Spinal cord (tissue), 10 donors: ENCODE measurements around the gene RASA3. TPM values are rescaled to one million over a fixed set of nuclear protein-coding genes. Genes with fewer than 3 reads are reported as not detected.
A peak's percentile ranks its signal among the peaks of the same experiment; 100 is the strongest.
"Not testable (repeated sequence)": the region's sequence is repeated elsewhere in the genome, so short reads cannot be mapped to it uniquely, and the experiment has no call there.

Experiments used
- DNase-seq, 6 donors: peaks; one replicate each; pipeline versions ENCODE4 v3.0.0 to v3.0.0-alpha.2; 2013 to 2015; ENCODE audit warnings: low spot score in 6 of 6, low read depth in 4 of 6
- H3K27ac ChIP-seq: one replicate; pipeline ENCODE4 v1.5.1; 2013; ENCODE audit warnings: low read depth, low read length, control low read depth
- H3K27me3 ChIP-seq: one replicate; pipeline ENCODE4 v1.6.1; 2013; ENCODE audit warnings: low read length; ENCODE audit not compliant: control insufficient read depth, insufficient read depth
- H3K36me3 ChIP-seq: one replicate; pipeline ENCODE4 v1.6.1; 2013; ENCODE audit warnings: low read length; ENCODE audit not compliant: control insufficient read depth, insufficient read depth
- H3K4me1 ChIP-seq: one replicate; pipeline ENCODE4 v1.6.1; 2013; ENCODE audit warnings: low read length; ENCODE audit not compliant: control insufficient read depth, insufficient read depth
- H3K4me3 ChIP-seq: one replicate; pipeline ENCODE4 v1.5.1; 2013; ENCODE audit warnings: low read depth, low read length, control low read depth
- H3K9me3 ChIP-seq: one replicate; pipeline ENCODE4 v1.6.1; 2013; ENCODE audit warnings: low read length; ENCODE audit not compliant: control insufficient read depth, insufficient read depth
- WGBS: methylation state at CpG from one replicate; pipeline ENCODE4 v1.1.5; 2013; ENCODE audit warnings: missing lambda C conversion rate; ENCODE audit not compliant: insufficient coverage; 5-methylcytosine and 5-hydroxymethylcytosine counted together
- long read RNA-seq, 4 donors: transcript quantifications; one replicate each; lab custom pipeline, GENCODE V29; 2026
- polyA plus RNA-seq, 2 donors: library from polyadenylated mRNA; unstranded; fragments of 120-200 nt; gene quantifications; one replicate each; pipeline ENCODE4 v1.2.1, GENCODE V29; 2013; ENCODE audit not compliant: insufficient read length in 2 of 2
- total RNA-seq, 2 donors: library from RNA; depleted of rRNA in 1 of 2; stranded (reverse); fragments of 120-200 nt in 1 of 2; fragments of >200 nt in 1 of 2; gene quantifications; one replicate each; pipeline versions ENCODE4 v1.2.3 to v1.2.4, GENCODE V29; 2013 to 2014
- donor health status: healthy.

RASA3 gene, protein sequence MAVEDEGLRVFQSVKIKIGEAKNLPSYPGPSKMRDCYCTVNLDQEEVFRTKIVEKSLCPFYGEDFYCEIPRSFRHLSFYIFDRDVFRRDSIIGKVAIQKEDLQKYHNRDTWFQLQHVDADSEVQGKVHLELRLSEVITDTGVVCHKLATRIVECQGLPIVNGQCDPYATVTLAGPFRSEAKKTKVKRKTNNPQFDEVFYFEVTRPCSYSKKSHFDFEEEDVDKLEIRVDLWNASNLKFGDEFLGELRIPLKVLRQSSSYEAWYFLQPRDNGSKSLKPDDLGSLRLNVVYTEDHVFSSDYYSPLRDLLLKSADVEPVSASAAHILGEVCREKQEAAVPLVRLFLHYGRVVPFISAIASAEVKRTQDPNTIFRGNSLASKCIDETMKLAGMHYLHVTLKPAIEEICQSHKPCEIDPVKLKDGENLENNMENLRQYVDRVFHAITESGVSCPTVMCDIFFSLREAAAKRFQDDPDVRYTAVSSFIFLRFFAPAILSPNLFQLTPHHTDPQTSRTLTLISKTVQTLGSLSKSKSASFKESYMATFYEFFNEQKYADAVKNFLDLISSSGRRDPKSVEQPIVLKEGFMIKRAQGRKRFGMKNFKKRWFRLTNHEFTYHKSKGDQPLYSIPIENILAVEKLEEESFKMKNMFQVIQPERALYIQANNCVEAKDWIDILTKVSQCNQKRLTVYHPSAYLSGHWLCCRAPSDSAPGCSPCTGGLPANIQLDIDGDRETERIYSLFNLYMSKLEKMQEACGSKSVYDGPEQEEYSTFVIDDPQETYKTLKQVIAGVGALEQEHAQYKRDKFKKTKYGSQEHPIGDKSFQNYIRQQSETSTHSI
- 10 to 100 TPM; 15.2 to 16.9 TPM for total RNA-seq
- polyA plus RNA-seq = 10 to 100 TPM; 29.5 to 31.6 TPM
- long read RNA-seq, donor 1, full-length matches to known transcripts = 3 of 8 reads
- long read RNA-seq, donor 1, partial matches to known transcripts = 5 of 8 reads
- long read RNA-seq, donor 1, other reads (novel, unspliced or antisense) = 0 of 8 reads
- long read RNA-seq, donor 2, full-length matches to known transcripts = 1 of 1 reads
- long read RNA-seq, donor 2, partial matches to known transcripts = 0 of 1 reads
- long read RNA-seq, donor 2, other reads (novel, unspliced or antisense) = 0 of 1 reads
- long read RNA-seq, donor 3, partial matches to known transcripts = 7 of 7 reads
- long read RNA-seq, donor 3, other reads (novel, unspliced or antisense) = 0 of 7 reads
- long read RNA-seq, donor 4 = 0 reads

DNA sequence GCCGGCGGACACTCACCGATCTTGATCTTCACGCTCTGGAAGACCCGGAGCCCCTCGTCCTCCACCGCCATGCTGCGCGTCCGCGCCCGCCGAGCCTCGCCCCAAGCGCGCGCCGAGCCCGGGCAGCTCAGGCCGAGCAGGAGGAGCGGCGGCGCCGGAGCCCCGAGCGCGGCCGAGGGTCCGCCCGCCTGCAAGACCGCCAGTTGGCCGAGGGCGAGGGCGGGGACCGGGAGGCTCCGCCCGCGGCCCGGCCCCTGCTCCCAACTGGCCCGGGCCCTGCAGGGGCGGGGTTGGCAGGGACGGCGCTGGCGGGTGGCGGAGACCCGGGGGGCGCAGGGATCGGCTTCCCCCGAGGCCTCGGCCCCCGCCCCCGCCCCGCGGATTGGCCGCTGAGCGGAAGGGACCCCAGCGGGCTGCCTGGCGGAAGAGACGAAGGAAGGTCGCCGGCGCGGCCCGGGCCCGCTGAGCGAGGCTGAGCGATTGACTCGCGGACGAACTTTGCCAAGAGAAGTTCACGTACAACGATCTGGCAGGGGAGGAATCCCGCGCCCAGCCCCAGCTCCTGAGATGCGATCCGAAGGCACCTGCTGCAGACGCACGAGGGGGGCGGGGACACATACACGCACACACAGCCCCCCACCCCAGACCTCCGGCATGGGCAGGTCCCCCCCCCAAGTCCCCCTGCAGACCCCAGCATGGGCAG, at the start of gene RASA3:
RASA3 (minus strand) TSS at position 205 of the 703 bp plus-strand sequence; CDS start at position 71, 134 bp downstream.
- Histone ChIP-seq H3K4me1 (peaks cover 54% of the 10 kb centered on the region), H3K9me3 (no peaks in the 10 kb centered on the region), H3K4me3 (peak within 1 kb of the TSS; percentile 78), H3K27ac (peak within 1 kb of the TSS; percentile 65), H3K27me3 (no peaks in the 10 kb centered on the region), H3K36me3 (peaks cover 12% of the 10 kb centered on the region)
- under 1% methylated on average over 75 of the region's 81 CpGs for WGBS
- DNase-seq = peak in 4 of 6 donors; percentile 68 to 93 (median 82)

DNA sequence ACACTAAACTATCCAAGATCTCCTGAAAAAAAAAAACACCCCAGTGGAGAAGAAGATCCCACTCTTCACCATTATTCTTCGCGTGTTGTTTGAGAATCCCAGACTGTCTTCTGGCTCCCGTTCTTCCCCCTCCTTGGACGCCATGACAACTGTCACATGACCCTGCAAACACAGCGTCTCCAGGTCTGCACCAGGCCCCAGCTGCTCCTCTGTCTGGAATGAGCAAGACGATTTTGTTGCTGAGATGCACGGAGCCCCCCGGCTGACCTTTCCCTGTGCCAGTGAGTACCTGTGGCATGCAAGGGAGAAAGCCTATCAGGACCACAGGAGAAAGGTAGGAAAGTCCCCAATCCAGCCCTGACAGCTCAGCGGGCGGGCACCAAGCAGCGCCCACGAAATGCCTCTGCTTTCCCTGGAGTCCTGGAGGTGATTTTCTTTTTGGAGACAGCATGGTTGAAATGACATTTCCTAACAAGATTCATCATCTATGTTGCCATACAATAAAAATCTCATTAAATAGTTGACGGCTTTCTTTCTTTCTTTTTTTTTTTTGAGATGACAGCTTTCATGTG, 46.8 kb upstream of the RASA3 start, which contains the start of gene CFAP97D2:
CFAP97D2 (plus strand) TSS at position 171 of the 572 bp plus-strand sequence; CDS start at position 245, 74 bp downstream.
- Histone ChIP-seq H3K4me3 (no peak within 1 kb of the TSS), H3K9me3 (no peaks in the 10 kb centered on the region), H3K27me3 (no peaks in the 10 kb centered on the region), H3K36me3 (no peaks in the 10 kb centered on the region), H3K4me1 (peaks cover 4% of the 10 kb centered on the region), H3K27ac (no peak within 1 kb of the TSS)
- WGBS = 31% methylated on average over 8 of the region's 13 CpGs
- DNase-seq = peak in 2 of 6 donors; percentile 32 to 49

DNA sequence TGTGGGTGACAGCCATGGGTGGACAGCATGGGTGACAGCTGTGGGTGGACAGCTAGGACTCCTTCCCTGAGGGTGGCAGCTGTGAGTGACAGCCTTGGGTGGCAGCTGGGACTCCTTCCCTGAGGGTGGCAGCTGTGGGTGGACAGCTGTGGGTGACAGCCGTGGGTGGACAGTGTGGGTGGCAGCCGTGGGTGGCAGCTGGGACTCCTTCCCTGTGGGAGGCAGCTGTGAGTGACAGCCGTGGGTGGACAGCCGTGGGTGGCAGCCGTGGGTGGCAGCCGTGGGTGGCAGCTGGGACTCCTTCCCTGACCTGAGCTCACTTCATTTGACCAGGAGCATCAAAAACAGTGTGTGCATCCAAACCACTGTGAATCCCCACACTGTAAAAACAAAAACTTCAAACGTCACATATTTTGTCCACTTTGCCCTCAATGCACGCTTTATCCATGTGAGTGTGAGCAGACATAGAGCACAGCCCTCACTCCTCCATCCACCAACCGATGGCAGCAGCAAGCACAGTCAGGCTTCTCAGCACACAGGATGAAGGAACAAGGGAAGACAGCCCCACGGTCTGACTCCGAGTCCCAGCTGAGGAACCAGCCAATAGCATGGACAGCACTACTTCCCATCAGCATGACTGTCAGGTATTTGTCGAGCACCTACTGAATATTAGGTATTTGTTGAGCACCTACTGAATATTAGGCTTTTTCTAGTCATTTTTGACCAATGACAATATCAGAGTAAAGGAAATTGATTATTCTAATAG, 45.0 kb upstream of the RASA3 start:
- H3K36me3 ChIP-seq = no peaks in the 10 kb centered on the region
- no peaks in the 10 kb centered on the region for H3K27me3 ChIP-seq
- H3K9me3 ChIP-seq = no peaks in the 10 kb centered on the region
- H3K4me1 ChIP-seq = peaks cover 4% of the 10 kb centered on the region
- 73% methylated on average over 8 of the region's 12 CpGs for WGBS
- no peak overlapping the region for H3K4me3 ChIP-seq
- no peak overlapping the region for H3K27ac ChIP-seq
- DNase-seq = no peak

DNA sequence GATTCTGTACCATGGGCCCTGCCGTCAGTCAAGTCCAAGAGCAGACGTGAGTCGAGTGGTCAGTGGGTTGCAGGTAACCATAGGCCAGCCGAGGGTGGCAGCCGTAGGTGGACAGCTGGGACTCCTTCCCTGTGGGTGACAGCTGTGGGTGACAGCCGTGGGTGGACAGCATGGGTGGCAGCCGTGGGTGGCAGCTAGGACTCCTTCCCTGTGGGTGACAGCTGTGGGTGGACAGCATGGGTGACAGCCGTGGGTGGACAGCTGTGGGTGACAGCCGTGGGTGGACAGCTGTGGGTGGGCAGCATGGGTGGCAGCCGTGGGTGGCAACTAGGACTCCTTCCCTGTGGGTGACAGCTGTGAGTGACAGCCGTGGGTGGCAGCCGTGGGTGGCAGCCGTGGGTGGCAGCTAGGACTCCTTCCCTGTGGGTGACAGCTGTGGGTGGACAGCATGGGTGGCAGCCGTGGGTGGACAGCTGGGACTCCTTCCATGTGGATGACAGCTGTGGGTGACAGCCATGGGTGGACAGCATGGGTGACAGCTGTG, 44.0 kb upstream of the RASA3 start:
- H3K4me3 ChIP-seq, DNase-seq, H3K27me3 ChIP-seq, H3K36me3 ChIP-seq, H3K9me3 ChIP-seq, H3K27ac ChIP-seq, H3K4me1 ChIP-seq: not testable (repeated sequence)
- 94% methylated on average over 13 of the region's 14 CpGs for WGBS

DNA sequence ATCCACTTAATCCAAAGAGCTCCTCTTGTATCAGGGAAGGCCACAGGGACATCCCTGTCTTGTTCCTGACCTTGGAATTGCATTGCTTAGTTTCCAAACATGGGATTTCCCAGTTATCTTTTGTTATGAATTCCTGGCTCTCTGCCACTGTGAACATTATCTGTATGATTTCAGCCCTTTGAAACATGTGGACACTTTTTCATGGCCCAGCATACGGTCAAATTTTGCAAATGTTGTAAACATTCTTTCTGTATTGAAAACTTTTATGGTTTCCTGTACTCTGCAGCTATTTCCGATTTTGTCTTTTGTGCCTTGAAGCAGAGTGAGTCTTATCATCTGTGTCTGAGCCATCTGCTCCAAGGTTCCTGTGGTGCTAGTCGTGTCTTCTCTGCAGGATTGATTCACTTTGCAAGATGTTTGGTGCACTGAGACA, 42.1 kb upstream of the RASA3 start:
- H3K4me1 ChIP-seq = peaks cover 4% of the 10 kb centered on the region
- WGBS = 56% methylated on average over 3 of the region's 3 CpGs
- H3K27ac ChIP-seq = no peak overlapping the region
- no peaks in the 10 kb centered on the region for H3K36me3 ChIP-seq
- no peak for DNase-seq
- H3K4me3 ChIP-seq = no peak overlapping the region
- no peaks in the 10 kb centered on the region for H3K9me3 ChIP-seq
- H3K27me3 ChIP-seq = no peaks in the 10 kb centered on the region

DNA sequence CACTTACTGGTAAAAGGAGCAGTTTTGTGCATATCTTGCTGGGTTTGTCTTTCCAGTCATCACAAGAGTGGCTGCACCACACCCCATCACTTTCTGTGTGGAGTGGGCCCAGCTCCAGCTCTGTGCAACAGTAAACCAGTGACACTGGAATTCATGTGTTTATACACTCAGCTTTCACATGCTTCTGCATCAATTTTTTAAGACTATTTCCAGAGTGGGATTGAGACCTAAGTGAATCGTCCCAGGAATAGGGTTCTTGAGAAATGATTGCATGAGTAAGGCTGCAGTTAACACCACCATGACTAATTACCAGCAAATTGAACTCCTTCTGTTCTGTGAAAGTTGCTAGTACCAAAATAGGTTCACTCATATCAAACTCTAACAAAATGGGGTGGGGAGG, 41.3 kb upstream of the RASA3 start:
- WGBS = no CpG with 5 or more reads among the region's 1 CpG

DNA sequence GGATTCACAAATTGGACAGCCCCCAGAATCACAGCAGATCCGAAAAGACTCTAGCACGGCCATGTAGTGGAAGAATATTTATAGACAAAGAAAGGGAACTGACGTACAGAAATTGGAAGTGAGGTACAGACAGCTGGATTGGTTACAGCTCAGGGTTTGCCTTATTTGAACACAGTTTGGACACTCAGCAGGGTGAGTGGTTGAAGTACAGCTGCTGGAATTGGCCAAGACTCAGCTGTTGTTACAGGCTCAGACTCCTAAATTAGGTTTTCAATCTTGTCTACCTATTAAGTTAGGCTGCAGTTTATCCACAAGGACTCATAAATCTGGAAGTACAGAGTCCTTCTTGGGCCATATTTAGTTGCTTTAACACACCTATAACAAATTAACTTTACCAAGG, 40.8 kb upstream of the RASA3 start:
- no peaks in the 10 kb centered on the region for H3K27me3 ChIP-seq
- H3K27ac ChIP-seq = no peak overlapping the region
- 78% methylated on average over 1 of the region's 3 CpGs for WGBS
- H3K9me3 ChIP-seq = no peaks in the 10 kb centered on the region
- no peak for DNase-seq
- no peak overlapping the region for H3K4me3 ChIP-seq
- no peaks in the 10 kb centered on the region for H3K4me1 ChIP-seq
- no peaks in the 10 kb centered on the region for H3K36me3 ChIP-seq

More for the DNA sequence above, 41.3 kb upstream of the RASA3 start:
- H3K36me3 ChIP-seq = no peaks in the 10 kb centered on the region
- no peaks in the 10 kb centered on the region for H3K9me3 ChIP-seq
- no peaks in the 10 kb centered on the region for H3K4me1 ChIP-seq
- no peak for DNase-seq
- no peak overlapping the region for H3K4me3 ChIP-seq
- H3K27ac ChIP-seq = no peak overlapping the region
- H3K27me3 ChIP-seq = no peaks in the 10 kb centered on the region

DNA sequence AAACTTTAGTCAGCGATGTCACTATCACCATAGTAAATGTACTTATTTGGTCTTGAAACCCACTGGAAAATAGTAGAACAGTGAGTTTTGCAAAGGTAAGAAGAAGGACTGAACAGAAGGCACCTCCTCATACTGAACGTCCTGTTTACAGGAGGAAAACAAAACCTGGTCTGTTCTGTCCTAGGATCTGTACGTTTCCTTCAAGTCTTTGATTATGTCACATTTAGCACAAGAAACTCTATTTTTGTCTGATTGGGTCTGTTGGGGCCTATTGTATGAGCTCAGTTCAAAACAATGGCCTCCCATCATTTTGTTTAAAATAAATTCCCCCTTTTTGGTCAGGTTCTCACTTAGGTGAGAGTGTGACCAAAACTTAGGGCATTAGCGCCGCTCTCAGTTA, 35.5 kb upstream of the RASA3 start:
- Histone ChIP-seq H3K27ac (no peak overlapping the region), H3K36me3 (no peaks in the 10 kb centered on the region), H3K9me3 (no peaks in the 10 kb centered on the region), H3K4me1 (peaks cover 35% of the 10 kb centered on the region), H3K4me3 (no peak overlapping the region), H3K27me3 (no peaks in the 10 kb centered on the region)
- WGBS = 100% methylated on average over 3 of the region's 5 CpGs
- DNase-seq = no peak
